Stimulated activated CD8-positive, alpha-beta memory T cell treated with anti-CD3 and anti-CD28 coated beads, Interleukin-12 subunit alpha, Interleukin-12 subunit beta, amount 100 ng/mL, for 24 hours (primary cell): ENCODE measurements around the gene MET.

Source experiments
- DNase-seq: peaks from one replicate; pipeline ENCODE4 v3.0.0-alpha.2; 2020; ENCODE audit errors: extremely low read depth

Gene MET

GRCh38 chr7:116782177-116782711 lies 110.2 kb downstream of the MET start:
- no peak for DNase-seq

- no peak for DNase-seq
These were observed 111.8 kb downstream of the MET start for GRCh38 chr7:116783666-116784318.

GRCh38 chr7:116784647-116785046 lies 112.7 kb downstream of the MET start:
- DNase-seq = no peak

GRCh38 chr7:116785843-116786242 lies 113.8 kb downstream of the MET start:
- no peak for DNase-seq

GRCh38 chr7:116786791-116787443 lies 114.9 kb downstream of the MET start:
- DNase-seq = no peak

GRCh38 chr7:116787881-116788280 lies 115.9 kb downstream of the MET start:
- no peak for DNase-seq

- DNase-seq = no peak
These were observed 116.7 kb downstream of the MET start for GRCh38 chr7:116788572-116789197.

GRCh38 chr7:116790025-116790424 lies 118.0 kb downstream of the MET start:
- no peak for DNase-seq

GRCh38 chr7:116792813-116793212 lies 120.8 kb downstream of the MET start:
- no peak for DNase-seq

GRCh38 chr7:116793795-116794340 lies 121.9 kb downstream of the MET start:
- no peak for DNase-seq

GRCh38 chr7:116796471-116796870 lies 124.5 kb downstream of the MET start:
- no peak for DNase-seq

- DNase-seq = no peak
These were observed 125.6 kb downstream of the MET start for GRCh38 chr7:116797612-116798011.

GRCh38 chr7:116798232-116798631 lies 126.2 kb downstream of the MET start:
- DNase-seq = no peak

GRCh38 chr7:116799916-116800315 lies 127.9 kb downstream of the MET start:
- DNase-seq = no peak

- no peak for DNase-seq
These were observed 128.6 kb downstream of the MET start for GRCh38 chr7:116800594-116800993.

GRCh38 chr7:116801092-116801710 lies 129.2 kb downstream of the MET start:
- DNase-seq = no peak

- no peak for DNase-seq
These were observed 130.2 kb downstream of the MET start for GRCh38 chr7:116802144-116802745.

- no peak for DNase-seq
These were observed 130.8 kb downstream of the MET start for GRCh38 chr7:116802746-116803152.

GRCh38 chr7:116804471-116804870 lies 132.5 kb downstream of the MET start:
- no peak for DNase-seq

- no peak for DNase-seq
These were observed 133.1 kb downstream of the MET start for GRCh38 chr7:116805100-116805544.

- no peak for DNase-seq
These were observed 134.3 kb downstream of the MET start for GRCh38 chr7:116806046-116806944.
